ENCODE measurements around the gene UCKL1. TPM values are rescaled to one million over a fixed set of nuclear protein-coding genes. Genes with fewer than 3 reads are reported as not detected.

UCKL1 gene
- total RNA-seq, 1 donor from 2014 or later, result 10.8 TPM

DNA sequence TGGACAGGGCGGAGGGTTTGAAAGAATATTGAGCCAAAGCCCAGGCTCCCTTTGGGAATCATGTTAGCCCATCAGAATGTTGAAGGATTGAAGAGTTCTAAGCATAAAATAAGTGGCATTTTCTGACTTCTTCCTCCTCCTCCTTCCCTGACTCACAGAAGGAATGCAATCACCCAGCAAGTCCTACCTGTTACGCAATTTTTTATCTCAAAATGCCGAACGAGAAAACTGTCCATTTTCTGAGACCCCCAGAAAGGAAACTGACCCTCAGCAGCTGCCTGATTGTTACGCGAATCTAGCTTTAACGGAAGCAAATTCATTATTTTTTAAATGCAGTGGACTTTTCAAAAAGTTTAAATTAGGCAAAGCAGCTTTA lies 66.0 kb downstream of the UCKL1 start:
- Mint-ChIP-seq H3K27me3 (ENCODE audit: insufficient read depth, low read depth) (peaks cover 3% of the 10 kb centered on the region), H3K36me3 (peaks cover 11% of the 10 kb centered on the region), H3K27ac (no peak overlapping the region), H3K9me3 (no peaks in the 10 kb centered on the region), H3K4me3 (no peak overlapping the region), H3K4me1 (peaks cover 4% of the 10 kb centered on the region)
- H3K4me3 ChIP-seq, result no peak overlapping the region
- no peaks in the 10 kb centered on the region for H3K79me2 ChIP-seq (ENCODE audit: low read depth)
- H3F3A ChIP-seq (ENCODE audit: low read depth), result peaks cover 19% of the 10 kb centered on the region
- no peak overlapping the region for H2AFZ ChIP-seq (replicated peaks)
- H3K27me3 ChIP-seq, result no peaks in the 10 kb centered on the region
- no peak for TF ChIP-seq EZH2 (IDR thresholded peaks at IDR 0.05)
- TF ChIP-seq, protein P1, sequence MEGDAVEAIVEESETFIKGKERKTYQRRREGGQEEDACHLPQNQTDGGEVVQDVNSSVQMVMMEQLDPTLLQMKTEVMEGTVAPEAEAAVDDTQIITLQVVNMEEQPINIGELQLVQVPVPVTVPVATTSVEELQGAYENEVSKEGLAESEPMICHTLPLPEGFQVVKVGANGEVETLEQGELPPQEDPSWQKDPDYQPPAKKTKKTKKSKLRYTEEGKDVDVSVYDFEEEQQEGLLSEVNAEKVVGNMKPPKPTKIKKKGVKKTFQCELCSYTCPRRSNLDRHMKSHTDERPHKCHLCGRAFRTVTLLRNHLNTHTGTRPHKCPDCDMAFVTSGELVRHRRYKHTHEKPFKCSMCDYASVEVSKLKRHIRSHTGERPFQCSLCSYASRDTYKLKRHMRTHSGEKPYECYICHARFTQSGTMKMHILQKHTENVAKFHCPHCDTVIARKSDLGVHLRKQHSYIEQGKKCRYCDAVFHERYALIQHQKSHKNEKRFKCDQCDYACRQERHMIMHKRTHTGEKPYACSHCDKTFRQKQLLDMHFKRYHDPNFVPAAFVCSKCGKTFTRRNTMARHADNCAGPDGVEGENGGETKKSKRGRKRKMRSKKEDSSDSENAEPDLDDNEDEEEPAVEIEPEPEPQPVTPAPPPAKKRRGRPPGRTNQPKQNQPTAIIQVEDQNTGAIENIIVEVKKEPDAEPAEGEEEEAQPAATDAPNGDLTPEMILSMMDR (IDR thresholded peaks at IDR 0.05), result no peak
- TF ChIP-seq EZH2phosphoT487 (IDR thresholded peaks at IDR 0.05), result no peak
- H3K9me3 ChIP-seq (ENCODE audit: low read depth), result no peaks in the 10 kb centered on the region
- no peak overlapping the region for H3K4me2 ChIP-seq
- no peaks in the 10 kb centered on the region for H3K36me3 ChIP-seq
- H4K20me1 ChIP-seq (ENCODE audit: low read depth), result peaks cover 20% of the 10 kb centered on the region
- DNase-seq (ENCODE audit: low spot score), result no peak
- H3K9ac ChIP-seq, result no peak overlapping the region
- H3K27ac ChIP-seq, result no peak overlapping the region
- no peaks in the 10 kb centered on the region for H3K4me1 ChIP-seq

MicroRNA genes within 50 kb of the gene (microRNA counts, 767-probe panel; counts per million panel counts)
- microRNA hsa-miR-1914-5p (460 counts per million, percentile 90 among the panel's probes with 10 or more counts), microRNA hsa-miR-647 (460 counts per million, percentile 90 among the panel's probes with 10 or more counts), microRNA hsa-miR-941 (460 counts per million, percentile 90 among the panel's probes with 10 or more counts)

Small RNAs within 50 kb of the gene (microRNA-seq; reads per million reads assigned to microRNA genes)
- gene MIR1914, result not detected
- gene MIR647, result not detected
- gene MIR941-1, result not detected
- not detected for gene MIR941-2
- not detected for gene MIR941-3
- not detected for gene MIR941-4
- gene MIR941-5, result not detected

Small RNAs within 50 kb of the gene (small RNA-seq; reads per million reads assigned to genes)
- gene MIR647 (not detected), gene MIR941-2 (not detected), gene MIR941-4 (not detected), gene MIR941-5 (not detected), gene RNU1-134P (0.25 reads per million, percentile 14 among the genes with 10 or more reads in this experiment)

Other genes with a start within 250 kb of the UCKL1 start
- 18.3 and 32.6 TPM in 2 replicates for gene ARFRP1, start 248.4 kb downstream of the UCKL1 start, total RNA-seq (ENCODE audit: low replicate concordance)
- gene ZGPAT, start 248.4 kb downstream of the UCKL1 start, total RNA-seq (ENCODE audit: low replicate concordance), result 8.2 and 26.8 TPM in 2 replicates
- 0.47 and 10.9 TPM in 2 replicates for gene LIME1, start 219.8 kb downstream of the UCKL1 start, total RNA-seq (ENCODE audit: low replicate concordance)
- 12.0 and 58.0 TPM in 2 replicates for gene SLC2A4RG, start 216.6 kb downstream of the UCKL1 start, total RNA-seq (ENCODE audit: low replicate concordance)
- gene ZBTB46, start 125.2 kb downstream of the UCKL1 start, total RNA-seq (ENCODE audit: low replicate concordance), result 8.1 and 13.9 TPM in 2 replicates
- gene ABHD16B, start 94.9 kb downstream of the UCKL1 start, total RNA-seq (ENCODE audit: low replicate concordance), result not detected in 2 replicates
- 66.6 and 80.1 TPM in 2 replicates for gene TPD52L2, start 91.1 kb downstream of the UCKL1 start, total RNA-seq (ENCODE audit: low replicate concordance)
- 17.2 and 37.9 TPM in 2 replicates for gene DNAJC5, start 61.3 kb downstream of the UCKL1 start, total RNA-seq (ENCODE audit: low replicate concordance)
- 2.9 and 11.4 TPM in 2 replicates for gene ZNF512B, start 13.5 kb upstream of the UCKL1 start, total RNA-seq (ENCODE audit: low replicate concordance)
- gene SAMD10, start 23.2 kb upstream of the UCKL1 start, total RNA-seq (ENCODE audit: low replicate concordance), result 0.19 and 4.9 TPM in 2 replicates
- 51.9 and 77.0 TPM in 2 replicates for gene PRPF6, start 24.7 kb upstream of the UCKL1 start, total RNA-seq (ENCODE audit: low replicate concordance)
- 0.04 and 0.96 TPM in 2 replicates for gene C20orf204, start 79.8 kb upstream of the UCKL1 start, total RNA-seq (ENCODE audit: low replicate concordance)
- gene SOX18, start 93.2 kb upstream of the UCKL1 start, total RNA-seq (ENCODE audit: low replicate concordance), result not detected in 2 replicates
- gene TCEA2, start 106.8 kb upstream of the UCKL1 start, total RNA-seq (ENCODE audit: low replicate concordance), result 23.2 and 51.2 TPM in 2 replicates
- 2.0 and 11.0 TPM in 2 replicates for gene RGS19, start 123.1 kb upstream of the UCKL1 start, total RNA-seq (ENCODE audit: low replicate concordance)
- 1.3 and 3.3 TPM in 2 replicates for gene OPRL1, start 123.7 kb upstream of the UCKL1 start, total RNA-seq (ENCODE audit: low replicate concordance)
- 0.99 TPM in 1 of 2 replicates, not detected in the other for gene LKAAEAR1, start 128.0 kb upstream of the UCKL1 start, total RNA-seq (ENCODE audit: low replicate concordance)
- gene NPBWR2, start 151.1 kb upstream of the UCKL1 start, total RNA-seq (ENCODE audit: low replicate concordance), result not detected in 2 replicates
- gene MYT1, start 208.0 kb upstream of the UCKL1 start, total RNA-seq (ENCODE audit: low replicate concordance), result 1.2 and 1.5 TPM in 2 replicates

Data from neural progenitor cell (in vitro differentiated cells).